GM19351 (cell line): ENCODE results near the gene PIK3CD.

Experiments
- ATAC-seq: cut with Tn5 transposase; IDR thresholded peaks from one replicate; pipeline ENCODE4 v1.9.1; 2021; ENCODE audit warnings: mild to moderate bottlenecking, moderate library complexity; ENCODE audit not compliant: unreplicated experiment

The PIK3CD gene

GRCh38 chr1:9651565-9652378 lies at the start of gene PIK3CD:
TSS of gene PIK3CD (plus strand) at chr1:9651731. CDS start at chr1:9710456, 58,725 bp downstream.
- ATAC-seq, result no peak

GRCh38 chr1:9601942-9602793 lies 49.4 kb upstream of the PIK3CD start:
- no peak for ATAC-seq

GRCh38 chr1:9602794-9603167 lies 48.8 kb upstream of the PIK3CD start:
- no peak for ATAC-seq

- no peak for ATAC-seq
Observed at GRCh38 chr1:9603307-9603706, 48.2 kb upstream of the PIK3CD start.

GRCh38 chr1:9603766-9604753 lies 47.5 kb upstream of the PIK3CD start:
- ATAC-seq, result no peak

- no peak for ATAC-seq
Observed at GRCh38 chr1:9604836-9605235, 46.7 kb upstream of the PIK3CD start.

GRCh38 chr1:9605946-9606455 lies 45.5 kb upstream of the PIK3CD start:
- ATAC-seq, result no peak

GRCh38 chr1:9606458-9606857 lies 45.1 kb upstream of the PIK3CD start:
- ATAC-seq, result no peak

- no peak for ATAC-seq
Observed at GRCh38 chr1:9606948-9607347, 44.6 kb upstream of the PIK3CD start.

GRCh38 chr1:9607352-9607751 lies 44.2 kb upstream of the PIK3CD start:
- no peak for ATAC-seq

- no peak for ATAC-seq
Observed at GRCh38 chr1:9609998-9610397, 41.5 kb upstream of the PIK3CD start.

GRCh38 chr1:9610548-9610947 lies 41.0 kb upstream of the PIK3CD start:
- no peak for ATAC-seq

- no peak for ATAC-seq
Observed at GRCh38 chr1:9611716-9612115, 39.8 kb upstream of the PIK3CD start.

GRCh38 chr1:9612162-9612845 lies 39.2 kb upstream of the PIK3CD start:
- ATAC-seq, result no peak

GRCh38 chr1:9612871-9613624 lies 38.5 kb upstream of the PIK3CD start:
- no peak for ATAC-seq

- no peak for ATAC-seq
Observed at GRCh38 chr1:9613625-9614299, 37.8 kb upstream of the PIK3CD start.

GRCh38 chr1:9615316-9616063 lies 36.0 kb upstream of the PIK3CD start:
- ATAC-seq, result no peak
